ENCODE results near the gene BAIAP2. TPM values are rescaled to one million over a fixed set of nuclear protein-coding genes. Genes with fewer than 3 reads are reported as not detected.
A peak's percentile ranks its signal among the peaks of the same experiment; 100 is the strongest.

Gene BAIAP2
- total and polyA plus RNA-seq, 2 donors from 2014 or later, result 44.5 to 45.8 TPM

GRCh38 chr17:81160306-81160705 is 125.4 kb downstream of the BAIAP2 start:
- H3K27ac ChIP-seq (ENCODE audit: low read depth in 2 of 2, low read length in 2 of 2), result no peak overlapping the region
- no peaks in the 10 kb centered on the region for H3K36me3 ChIP-seq (ENCODE audit: control insufficient read depth in 2 of 3, insufficient read depth in 3 of 3, low read length in 3 of 3)
- no peaks in the 10 kb centered on the region for H3K4me1 ChIP-seq (ENCODE audit: control insufficient read depth in 2 of 3, insufficient read depth in 2 of 3, low read depth in 1 of 3, low read length in 3 of 3)
- FAIRE-seq (no peak), DNase-seq (peak in 2 of 5 donors; percentile 35 to 83)
- H3K4me3 ChIP-seq (ENCODE audit: low read length in 3 of 3), result no peak overlapping the region
- no peak for TF ChIP-seq CTCF (IDR thresholded peaks at IDR 0.05; ENCODE audit: borderline replicate concordance, extremely low read depth, insufficient read depth)
- H3K27me3 ChIP-seq (ENCODE audit: control insufficient read depth, insufficient read depth, low read length), result no peaks in the 10 kb centered on the region
- no peak overlapping the region for H3K9ac ChIP-seq (ENCODE audit: low read length in 3 of 3)
- H3K9me3 ChIP-seq (ENCODE audit: control insufficient read depth in 2 of 3, insufficient read depth in 1 of 3, low read length in 3 of 3), result no peaks in the 10 kb centered on the region
- intact Hi-C loops (cut with DNase I), result no loop called here

- Histone ChIP-seq H3K36me3 (ENCODE audit: control insufficient read depth in 2 of 3, insufficient read depth in 3 of 3, low read length in 3 of 3) (no peaks in the 10 kb centered on the region), H3K4me1 (ENCODE audit: control insufficient read depth in 2 of 3, insufficient read depth in 2 of 3, low read depth in 1 of 3, low read length in 3 of 3) (no peaks in the 10 kb centered on the region), H3K27ac (ENCODE audit: low read depth in 2 of 2, low read length in 2 of 2) (no peak overlapping the region), H3K4me3 (ENCODE audit: low read length in 3 of 3) (no peak overlapping the region), H3K27me3 (ENCODE audit: control insufficient read depth, insufficient read depth, low read length) (no peaks in the 10 kb centered on the region), H3K9ac (ENCODE audit: low read length in 3 of 3) (no peak overlapping the region), H3K9me3 (ENCODE audit: control insufficient read depth in 2 of 3, insufficient read depth in 1 of 3, low read length in 3 of 3) (no peaks in the 10 kb centered on the region)
- no peak for TF ChIP-seq CTCF (IDR thresholded peaks at IDR 0.05; ENCODE audit: borderline replicate concordance, extremely low read depth, insufficient read depth)
- no peak for DNase-seq
- no peak for FAIRE-seq
- intact Hi-C loops (cut with DNase I), result no loop called here
Observed at GRCh38 chr17:81160747-81161453, 125.9 kb downstream of the BAIAP2 start.

- Histone ChIP-seq H3K9ac (ENCODE audit: low read length in 3 of 3) (no peak overlapping the region), H3K4me3 (ENCODE audit: low read length in 3 of 3) (no peak overlapping the region), H3K36me3 (ENCODE audit: control insufficient read depth in 2 of 3, insufficient read depth in 3 of 3, low read length in 3 of 3) (no peaks in the 10 kb centered on the region), H3K27ac (ENCODE audit: low read depth in 2 of 2, low read length in 2 of 2) (no peak overlapping the region), H3K4me1 (ENCODE audit: control insufficient read depth in 2 of 3, insufficient read depth in 2 of 3, low read depth in 1 of 3, low read length in 3 of 3) (no peaks in the 10 kb centered on the region), H3K9me3 (ENCODE audit: control insufficient read depth in 2 of 3, insufficient read depth in 1 of 3, low read length in 3 of 3) (no peaks in the 10 kb centered on the region), H3K27me3 (ENCODE audit: control insufficient read depth, insufficient read depth, low read length) (no peaks in the 10 kb centered on the region)
- no peak for TF ChIP-seq CTCF (IDR thresholded peaks at IDR 0.05; ENCODE audit: borderline replicate concordance, extremely low read depth, insufficient read depth)
- DNase-seq, result peak in 1 of 5 donors; percentile 77
- no peak for FAIRE-seq
- intact Hi-C loops (cut with DNase I), result no loop called here
Observed at GRCh38 chr17:81161536-81161935, 126.6 kb downstream of the BAIAP2 start.

GRCh38 chr17:81161972-81162371 is 127.0 kb downstream of the BAIAP2 start:
- Histone ChIP-seq H3K4me1 (ENCODE audit: control insufficient read depth in 2 of 3, insufficient read depth in 2 of 3, low read depth in 1 of 3, low read length in 3 of 3) (no peaks in the 10 kb centered on the region), H3K9me3 (ENCODE audit: control insufficient read depth in 2 of 3, insufficient read depth in 1 of 3, low read length in 3 of 3) (no peaks in the 10 kb centered on the region), H3K9ac (ENCODE audit: low read length in 3 of 3) (no peak overlapping the region), H3K36me3 (ENCODE audit: control insufficient read depth in 2 of 3, insufficient read depth in 3 of 3, low read length in 3 of 3) (no peaks in the 10 kb centered on the region), H3K4me3 (ENCODE audit: low read length in 3 of 3) (no peak overlapping the region), H3K27ac (ENCODE audit: low read depth in 2 of 2, low read length in 2 of 2) (no peak overlapping the region), H3K27me3 (ENCODE audit: control insufficient read depth, insufficient read depth, low read length) (no peaks in the 10 kb centered on the region)
- TF ChIP-seq CTCF (IDR thresholded peaks at IDR 0.05; ENCODE audit: borderline replicate concordance, extremely low read depth, insufficient read depth), result no peak
- FAIRE-seq, result no peak
- DNase-seq, result no peak
- intact Hi-C loops (cut with DNase I), result no loop called here

Measured in kidney (tissue), 14 donors.